ENCODE measurements around the gene PRPF8. TPM values are rescaled to one million over a fixed set of nuclear protein-coding genes. Genes with fewer than 3 reads are reported as not detected.

Gene PRPF8
- total and polyA plus RNA-seq, 2 of the 8 experiments (the other 6 are each of a cell fraction or from before 2014, with no cell fraction given) = 329 to 337 TPM

GRCh38 chr17:1720856-1721386, 36.3 kb upstream of the PRPF8 start:
- no peak overlapping the region for H4K91ac ChIP-seq (replicated peaks; ENCODE audit: insufficient read length, low read length)
- no peak overlapping the region for H3K14ac ChIP-seq (ENCODE audit: insufficient read length)
- no peak overlapping the region for H2BK5ac ChIP-seq (ENCODE audit: low read depth, low read length)
- ChIA-PET CTCF (ENCODE audit: partially characterized antibody) (interaction anchor here (0.6 to 6.9 kb wide), 45 partner anchors 8 to 469 kb away, joined by 3 to 117 read pairs (median 4); partner anchors contain the start of gene SERPINF1), POLR2A (ENCODE audit: partially characterized antibody) (interaction anchor here (0.8 to 2.6 kb wide), 6 partner anchors 16 to 110 kb away, joined by 3 to 11 read pairs (median 4); no protein-coding TSS in a partner anchor)
- 64% methylated on average over 11 of the region's 11 CpGs; no CpG with 5 or more reads in 1 of the 2 experiments for WGBS, 2 experiments (ENCODE audit: extremely low coverage in 1 of 2, insufficient coverage in 1 of 2, insufficient read length in 1 of 2, insufficient replicate concordance in 2 of 2, low coverage in 1 of 2, low lambda C conversion rate in 2 of 2, missing lambda C conversion rate in 1 of 2)
- H3K36me3 ChIP-seq (ENCODE audit: control insufficient read depth in 2 of 4, insufficient read depth in 4 of 4, low read length in 3 of 4) = no peaks in the 10 kb centered on the region
- FAIRE-seq (peak; percentile 50), DNase-seq (ENCODE audit: low read depth in 1 of 2, low spot score in 2 of 2) (peak in 1 of 2 experiments; percentile 85)
- no peak overlapping the region for H2BK20ac ChIP-seq (ENCODE audit: low read length)
- no peak overlapping the region for H4K5ac ChIP-seq (ENCODE audit: insufficient read length, low read depth, low read length)
- H3K56ac ChIP-seq (replicated peaks; ENCODE audit: insufficient read length, low read depth, low read length) = no peak overlapping the region
- H3K23ac ChIP-seq (ENCODE audit: insufficient read length) = no peak overlapping the region
- no peak overlapping the region for H2BK15ac ChIP-seq (ENCODE audit: low read length)
- H2BK12ac ChIP-seq (ENCODE audit: low read depth, low read length) = no peak overlapping the region
- peaks cover 0 to 7% (median 6%) of the 10 kb centered on the region in 4 experiments; a peak in 6 of 7 replicates for H3K4me1 ChIP-seq (replicated peaks in 1 of 4; ENCODE audit: control insufficient read depth in 3 of 4, insufficient read depth in 4 of 4, low read length in 3 of 4)
- peaks cover 0 to 3% of the 10 kb centered on the region in 2 experiments for H4K20me1 ChIP-seq (replicated peaks in 1 of 2; ENCODE audit: control insufficient read depth in 1 of 2, insufficient read depth in 2 of 2, low read length in 2 of 2)
- H3K23me2 ChIP-seq (ENCODE audit: low read depth, low read length) = peaks cover 17% of the 10 kb centered on the region
- H3K79me1 ChIP-seq (ENCODE audit: low read depth, low read length) = no peaks in the 10 kb centered on the region
- H3K27me3 ChIP-seq (replicated peaks in 1 of 4; ENCODE audit: control insufficient read depth in 3 of 4, extremely low read depth in 1 of 4, insufficient read depth in 3 of 4, low read length in 3 of 4) = 0 out of 7 replicates have a peak, but pooled peaks cover 0 to 2% (median 0%) of the 10 kb centered on the region in 4 experiments
- no peak overlapping the region for H3K27ac ChIP-seq (ENCODE audit: low read depth, low read length)
- TF ChIP-seq CREB1 (IDR thresholded peaks at IDR 0.05) = 0 out of 2 replicates have a peak, but pooled peaks have one; percentile 28
- TF ChIP-seq ATF2 (IDR thresholded peaks at IDR 0.05; ENCODE audit: low read length) = no peak
- TF ChIP-seq CTCF (IDR thresholded peaks at IDR 0.05; ENCODE audit: control extremely low read depth in 1 of 3, insufficient read depth in 1 of 3, low read depth in 1 of 3, low read length in 3 of 3) = peak; percentile 88 to 99 (median 90)
- TF ChIP-seq SIN3A (conservative IDR thresholded peaks at IDR 0.05 in 1 of 2, IDR thresholded peaks at IDR 0.05 in 1 of 2; ENCODE audit: low read depth in 1 of 2, low read length in 2 of 2) = 0 out of 4 replicates have a peak, but pooled peaks of 1 of the 2 experiments have one; percentile 63
- peak; percentile 95 to 96 for TF ChIP-seq RAD21 (IDR thresholded peaks at IDR 0.05 in 1 of 2, conservative IDR thresholded peaks at IDR 0.05 in 1 of 2; ENCODE audit: low read depth in 2 of 2, low read length in 2 of 2)
- peak; percentile 26; the same call in 1 of the 2 replicates for TF ChIP-seq TBP (IDR thresholded peaks at IDR 0.05; ENCODE audit: low read depth, low read length)
- TF ChIP-seq EZH2 (IDR thresholded peaks at IDR 0.05; ENCODE audit: low read depth, low read length, severe bottlenecking) = no peak
- no peaks in the 10 kb centered on the region for H3K79me2 ChIP-seq (ENCODE audit: control insufficient read depth in 1 of 2, insufficient read depth in 2 of 2, low read length in 2 of 2)
- H2AFZ ChIP-seq (ENCODE audit: low read length) = no peak overlapping the region
- H4K8ac ChIP-seq (ENCODE audit: extremely low read depth, insufficient read depth, low read length) = no peak overlapping the region
- H2AK5ac ChIP-seq (ENCODE audit: low read depth, low read length) = no peak overlapping the region
- H3K4me3 ChIP-seq (ENCODE audit: extremely low read depth in 1 of 4, insufficient read depth in 2 of 4, low read depth in 3 of 4, low read length in 4 of 4) = no peak overlapping the region
- no peak overlapping the region for H2BK120ac ChIP-seq (replicated peaks; ENCODE audit: low read depth, low read length)
- H3K18ac ChIP-seq (ENCODE audit: extremely low read depth, low read length) = no peak overlapping the region
- H3K9me3 ChIP-seq (ENCODE audit: insufficient read depth in 2 of 2, low read depth in 1 of 2, low read length in 1 of 2) = no peaks in the 10 kb centered on the region
- no peak overlapping the region for H3K9ac ChIP-seq (replicated peaks in 1 of 4; ENCODE audit: extremely low read depth in 1 of 4, low read depth in 3 of 4, low read length in 3 of 4)
- no peak overlapping the region for H3K4ac ChIP-seq (replicated peaks; ENCODE audit: insufficient read length, low read depth, low read length)
- H3K4me2 ChIP-seq (ENCODE audit: insufficient read depth in 1 of 2, low read depth in 2 of 2, low read length in 2 of 2) = no peak overlapping the region
